ENCODE data around the gene LAG3.

The LAG3 gene

GRCh38 chr12:6779708-6780432 lies 7.5 kb downstream of the LAG3 start:
- Histone ChIP-seq H3K27me3 (ENCODE audit: control insufficient read depth in 2 of 2, insufficient read depth in 2 of 2, low read length in 2 of 2) (no peaks in the 10 kb centered on the region), H3K9me3 (ENCODE audit: control insufficient read depth in 2 of 2, low read length in 2 of 2) (no peaks in the 10 kb centered on the region), H3K27ac (ENCODE audit: low read depth in 2 of 2, low read length in 2 of 2) (no peak overlapping the region), H3K4me3 (ENCODE audit: low read length in 2 of 2) (no peak overlapping the region), H3K9ac (ENCODE audit: low read depth in 1 of 2, low read length in 2 of 2) (no peak overlapping the region), H3K36me3 (ENCODE audit: control insufficient read depth in 2 of 2, insufficient read depth in 2 of 2, low read length in 2 of 2) (no peaks in the 10 kb centered on the region), H3K4me1 (ENCODE audit: control insufficient read depth in 2 of 2, insufficient read depth in 2 of 2, low read length in 2 of 2) (peaks cover 17 to 19% of the 10 kb centered on the region in 2 donors)

- Histone ChIP-seq H3K4me3 (ENCODE audit: low read length in 2 of 2) (no peak overlapping the region), H3K27ac (ENCODE audit: low read depth in 2 of 2, low read length in 2 of 2) (no peak overlapping the region), H3K9me3 (ENCODE audit: control insufficient read depth in 2 of 2, low read length in 2 of 2) (no peaks in the 10 kb centered on the region), H3K4me1 (ENCODE audit: control insufficient read depth in 2 of 2, insufficient read depth in 2 of 2, low read length in 2 of 2) (peaks cover 12 to 17% of the 10 kb centered on the region in 2 donors), H3K36me3 (ENCODE audit: control insufficient read depth in 2 of 2, insufficient read depth in 2 of 2, low read length in 2 of 2) (no peaks in the 10 kb centered on the region), H3K27me3 (ENCODE audit: control insufficient read depth in 2 of 2, insufficient read depth in 2 of 2, low read length in 2 of 2) (no peaks in the 10 kb centered on the region), H3K9ac (ENCODE audit: low read depth in 1 of 2, low read length in 2 of 2) (no peak overlapping the region)
These were observed 8.3 kb downstream of the LAG3 start for GRCh38 chr12:6780573-6780972.

GRCh38 chr12:6782119-6782518 lies 9.8 kb downstream of the LAG3 start:
- no peak overlapping the region for H3K27ac ChIP-seq (ENCODE audit: low read depth in 2 of 2, low read length in 2 of 2)
- no peak overlapping the region for H3K4me3 ChIP-seq (ENCODE audit: low read length in 2 of 2)
- no peaks in the 10 kb centered on the region for H3K27me3 ChIP-seq (ENCODE audit: control insufficient read depth in 2 of 2, insufficient read depth in 2 of 2, low read length in 2 of 2)
- no peaks in the 10 kb centered on the region for H3K9me3 ChIP-seq (ENCODE audit: control insufficient read depth in 2 of 2, low read length in 2 of 2)
- H3K36me3 ChIP-seq (ENCODE audit: control insufficient read depth in 2 of 2, insufficient read depth in 2 of 2, low read length in 2 of 2): no peaks in the 10 kb centered on the region
- H3K9ac ChIP-seq (ENCODE audit: low read depth in 1 of 2, low read length in 2 of 2): no peak overlapping the region
- peaks cover 9 to 10% of the 10 kb centered on the region in 2 donors for H3K4me1 ChIP-seq (ENCODE audit: control insufficient read depth in 2 of 2, insufficient read depth in 2 of 2, low read length in 2 of 2)

- Histone ChIP-seq H3K27me3 (ENCODE audit: control insufficient read depth in 2 of 2, insufficient read depth in 2 of 2, low read length in 2 of 2) (no peaks in the 10 kb centered on the region), H3K9me3 (ENCODE audit: control insufficient read depth in 2 of 2, low read length in 2 of 2) (no peaks in the 10 kb centered on the region), H3K9ac (ENCODE audit: low read depth in 1 of 2, low read length in 2 of 2) (no peak overlapping the region), H3K4me3 (ENCODE audit: low read length in 2 of 2) (no peak overlapping the region), H3K4me1 (ENCODE audit: control insufficient read depth in 2 of 2, insufficient read depth in 2 of 2, low read length in 2 of 2) (peaks cover 9 to 10% of the 10 kb centered on the region in 2 donors), H3K27ac (ENCODE audit: low read depth in 2 of 2, low read length in 2 of 2) (no peak overlapping the region), H3K36me3 (ENCODE audit: control insufficient read depth in 2 of 2, insufficient read depth in 2 of 2, low read length in 2 of 2) (no peaks in the 10 kb centered on the region)
These were observed 10.7 kb downstream of the LAG3 start for GRCh38 chr12:6782850-6783566.

- H3K4me1 ChIP-seq (ENCODE audit: control insufficient read depth in 2 of 2, insufficient read depth in 2 of 2, low read length in 2 of 2): peaks cover 4 to 5% of the 10 kb centered on the region in 2 donors
- H3K9ac ChIP-seq (ENCODE audit: low read depth in 1 of 2, low read length in 2 of 2): no peak overlapping the region
- H3K36me3 ChIP-seq (ENCODE audit: control insufficient read depth in 2 of 2, insufficient read depth in 2 of 2, low read length in 2 of 2): no peaks in the 10 kb centered on the region
These were observed 11.5 kb downstream of the LAG3 start for GRCh38 chr12:6783828-6784227.

GRCh38 chr12:6784296-6784695 lies 12.0 kb downstream of the LAG3 start:
- no peak overlapping the region for H3K9ac ChIP-seq (ENCODE audit: low read depth in 1 of 2, low read length in 2 of 2)
- H3K27me3 ChIP-seq (ENCODE audit: control insufficient read depth in 2 of 2, insufficient read depth in 2 of 2, low read length in 2 of 2): no peaks in the 10 kb centered on the region
- peaks cover 2 to 4% of the 10 kb centered on the region in 2 donors for H3K4me1 ChIP-seq (ENCODE audit: control insufficient read depth in 2 of 2, insufficient read depth in 2 of 2, low read length in 2 of 2)
- no peaks in the 10 kb centered on the region for H3K9me3 ChIP-seq (ENCODE audit: control insufficient read depth in 2 of 2, low read length in 2 of 2)
- H3K4me3 ChIP-seq (ENCODE audit: low read length in 2 of 2): no peak overlapping the region
- H3K36me3 ChIP-seq (ENCODE audit: control insufficient read depth in 2 of 2, insufficient read depth in 2 of 2, low read length in 2 of 2): no peaks in the 10 kb centered on the region
- H3K27ac ChIP-seq (ENCODE audit: low read depth in 2 of 2, low read length in 2 of 2): no peak overlapping the region

More at GRCh38 chr12:6783828-6784227, 11.5 kb downstream of the LAG3 start:
- no peaks in the 10 kb centered on the region for H3K27me3 ChIP-seq (ENCODE audit: control insufficient read depth in 2 of 2, insufficient read depth in 2 of 2, low read length in 2 of 2)
- no peaks in the 10 kb centered on the region for H3K9me3 ChIP-seq (ENCODE audit: control insufficient read depth in 2 of 2, low read length in 2 of 2)
- H3K4me3 ChIP-seq (ENCODE audit: low read length in 2 of 2): no peak overlapping the region
- H3K27ac ChIP-seq (ENCODE audit: low read depth in 2 of 2, low read length in 2 of 2): no peak overlapping the region

GRCh38 chr12:6784761-6785160 lies 12.4 kb downstream of the LAG3 start:
- H3K9ac ChIP-seq (ENCODE audit: low read depth in 1 of 2, low read length in 2 of 2): no peak overlapping the region
- H3K4me1 ChIP-seq (ENCODE audit: control insufficient read depth in 2 of 2, insufficient read depth in 2 of 2, low read length in 2 of 2): no peaks in the 10 kb centered on the region
- no peak overlapping the region for H3K27ac ChIP-seq (ENCODE audit: low read depth in 2 of 2, low read length in 2 of 2)

GRCh38 chr12:6786416-6787094 lies 14.2 kb downstream of the LAG3 start:
- peak overlapping the region in 1 of 2 donors; percentile 5 for H3K9ac ChIP-seq (ENCODE audit: low read depth in 1 of 2, low read length in 2 of 2)

More at GRCh38 chr12:6784761-6785160, 12.4 kb downstream of the LAG3 start:
- no peaks in the 10 kb centered on the region for H3K9me3 ChIP-seq (ENCODE audit: control insufficient read depth in 2 of 2, low read length in 2 of 2)
- no peaks in the 10 kb centered on the region for H3K36me3 ChIP-seq (ENCODE audit: control insufficient read depth in 2 of 2, insufficient read depth in 2 of 2, low read length in 2 of 2)
- no peak overlapping the region for H3K4me3 ChIP-seq (ENCODE audit: low read length in 2 of 2)
- no peaks in the 10 kb centered on the region for H3K27me3 ChIP-seq (ENCODE audit: control insufficient read depth in 2 of 2, insufficient read depth in 2 of 2, low read length in 2 of 2)

GRCh38 chr12:6787309-6787708 lies 15.0 kb downstream of the LAG3 start:
- Histone ChIP-seq H3K36me3 (ENCODE audit: control insufficient read depth in 2 of 2, insufficient read depth in 2 of 2, low read length in 2 of 2) (no peaks in the 10 kb centered on the region), H3K27ac (ENCODE audit: low read depth in 2 of 2, low read length in 2 of 2) (no peak overlapping the region), H3K27me3 (ENCODE audit: control insufficient read depth in 2 of 2, insufficient read depth in 2 of 2, low read length in 2 of 2) (no peaks in the 10 kb centered on the region), H3K4me3 (ENCODE audit: low read length in 2 of 2) (no peak overlapping the region), H3K4me1 (ENCODE audit: control insufficient read depth in 2 of 2, insufficient read depth in 2 of 2, low read length in 2 of 2) (no peaks in the 10 kb centered on the region), H3K9ac (ENCODE audit: low read depth in 1 of 2, low read length in 2 of 2) (no peak overlapping the region), H3K9me3 (ENCODE audit: control insufficient read depth in 2 of 2, low read length in 2 of 2) (no peaks in the 10 kb centered on the region)

More at GRCh38 chr12:6786416-6787094, 14.2 kb downstream of the LAG3 start:
- H3K27me3 ChIP-seq (ENCODE audit: control insufficient read depth in 2 of 2, insufficient read depth in 2 of 2, low read length in 2 of 2): no peaks in the 10 kb centered on the region
- H3K27ac ChIP-seq (ENCODE audit: low read depth in 2 of 2, low read length in 2 of 2): no peak overlapping the region
- H3K36me3 ChIP-seq (ENCODE audit: control insufficient read depth in 2 of 2, insufficient read depth in 2 of 2, low read length in 2 of 2): no peaks in the 10 kb centered on the region
- H3K4me1 ChIP-seq (ENCODE audit: control insufficient read depth in 2 of 2, insufficient read depth in 2 of 2, low read length in 2 of 2): no peaks in the 10 kb centered on the region
- no peaks in the 10 kb centered on the region for H3K9me3 ChIP-seq (ENCODE audit: control insufficient read depth in 2 of 2, low read length in 2 of 2)
- H3K4me3 ChIP-seq (ENCODE audit: low read length in 2 of 2): peak overlapping the region in 1 of 2 donors; percentile 20

All from mucosa of rectum (tissue), 2 donors.